ENCODE measurements around the gene ACTN3.
"Not testable (repeated sequence)": the region's sequence is repeated elsewhere in the genome, so short reads cannot be mapped to it uniquely, and the experiment has no call there.

The ACTN3 gene

GRCh38 chr11:66603072-66603471 lies 56.4 kb downstream of the ACTN3 start:
- H3K4me1 ChIP-seq (ENCODE audit: low read depth, poor library complexity, severe bottlenecking), result no peaks in the 10 kb centered on the region
- no peaks in the 10 kb centered on the region for H3K79me2 ChIP-seq (ENCODE audit: insufficient read depth, low read depth)
- no peaks in the 10 kb centered on the region for H3K36me3 ChIP-seq (ENCODE audit: insufficient read depth)
- no peak overlapping the region for H2AFZ ChIP-seq (ENCODE audit: low read depth)
- H3K4me2 ChIP-seq, result no peak overlapping the region
- H3K27ac ChIP-seq, result no peak overlapping the region
- H3K4me3 ChIP-seq (IDR thresholded peaks at IDR 0.05; ENCODE audit: insufficient read depth, low read depth, low read length), result no peak overlapping the region
- no peaks in the 10 kb centered on the region for H3K27me3 ChIP-seq (ENCODE audit: insufficient read depth, low read depth)
- no peaks in the 10 kb centered on the region for H4K20me1 ChIP-seq (ENCODE audit: insufficient read depth)
- H3K9ac ChIP-seq, result no peak overlapping the region
- no peak for TF ChIP-seq CTCF (conservative IDR thresholded peaks at IDR 0.05; ENCODE audit: low read depth, low read length)

GRCh38 chr11:66604155-66604554 lies 57.5 kb downstream of the ACTN3 start:
- no peaks in the 10 kb centered on the region for H3K36me3 ChIP-seq (ENCODE audit: insufficient read depth)
- no peak for TF ChIP-seq CTCF (conservative IDR thresholded peaks at IDR 0.05; ENCODE audit: low read depth, low read length)
- no peaks in the 10 kb centered on the region for H3K27me3 ChIP-seq (ENCODE audit: insufficient read depth, low read depth)
- H3K9ac ChIP-seq, result no peak overlapping the region
- H3K27ac ChIP-seq, result no peak overlapping the region
- no peaks in the 10 kb centered on the region for H3K79me2 ChIP-seq (ENCODE audit: insufficient read depth, low read depth)
- H3K4me2 ChIP-seq, result no peak overlapping the region
- H3K4me1 ChIP-seq (ENCODE audit: low read depth, poor library complexity, severe bottlenecking), result no peaks in the 10 kb centered on the region
- no peak overlapping the region for H3K4me3 ChIP-seq (IDR thresholded peaks at IDR 0.05; ENCODE audit: insufficient read depth, low read depth, low read length)
- no peak overlapping the region for H2AFZ ChIP-seq (ENCODE audit: low read depth)
- no peaks in the 10 kb centered on the region for H4K20me1 ChIP-seq (ENCODE audit: insufficient read depth)

DNA sequence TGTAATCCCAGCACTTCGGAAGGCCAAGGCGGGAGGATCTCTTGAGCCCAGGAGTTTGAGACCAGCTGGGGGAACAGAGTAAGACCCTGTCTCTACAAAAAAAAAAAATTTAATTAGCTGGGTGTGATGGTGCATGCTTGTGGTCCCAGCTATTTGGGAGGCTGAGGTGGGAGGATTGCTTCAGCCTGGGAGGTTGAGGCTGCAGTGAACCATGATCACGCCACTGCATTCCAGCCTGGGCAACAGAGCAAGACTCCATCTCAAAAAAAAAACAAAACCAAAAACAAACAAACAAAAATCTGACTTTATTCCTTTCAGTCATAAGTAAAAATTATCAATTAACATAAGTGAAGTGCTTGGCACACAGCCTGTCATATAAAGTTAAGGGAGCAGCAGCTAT lies 59.9 kb downstream of the ACTN3 start:
- not testable (repeated sequence) for H3K27me3 ChIP-seq (ENCODE audit: insufficient read depth, low read depth); H3K4me3 ChIP-seq (IDR thresholded peaks at IDR 0.05; ENCODE audit: insufficient read depth, low read depth, low read length); H3K36me3 ChIP-seq (ENCODE audit: insufficient read depth); H3K4me2 ChIP-seq; H2AFZ ChIP-seq (ENCODE audit: low read depth); H3K4me1 ChIP-seq (ENCODE audit: low read depth, poor library complexity, severe bottlenecking); H4K20me1 ChIP-seq (ENCODE audit: insufficient read depth); H3K9ac ChIP-seq; H3K79me2 ChIP-seq (ENCODE audit: insufficient read depth, low read depth); H3K27ac ChIP-seq

DNA sequence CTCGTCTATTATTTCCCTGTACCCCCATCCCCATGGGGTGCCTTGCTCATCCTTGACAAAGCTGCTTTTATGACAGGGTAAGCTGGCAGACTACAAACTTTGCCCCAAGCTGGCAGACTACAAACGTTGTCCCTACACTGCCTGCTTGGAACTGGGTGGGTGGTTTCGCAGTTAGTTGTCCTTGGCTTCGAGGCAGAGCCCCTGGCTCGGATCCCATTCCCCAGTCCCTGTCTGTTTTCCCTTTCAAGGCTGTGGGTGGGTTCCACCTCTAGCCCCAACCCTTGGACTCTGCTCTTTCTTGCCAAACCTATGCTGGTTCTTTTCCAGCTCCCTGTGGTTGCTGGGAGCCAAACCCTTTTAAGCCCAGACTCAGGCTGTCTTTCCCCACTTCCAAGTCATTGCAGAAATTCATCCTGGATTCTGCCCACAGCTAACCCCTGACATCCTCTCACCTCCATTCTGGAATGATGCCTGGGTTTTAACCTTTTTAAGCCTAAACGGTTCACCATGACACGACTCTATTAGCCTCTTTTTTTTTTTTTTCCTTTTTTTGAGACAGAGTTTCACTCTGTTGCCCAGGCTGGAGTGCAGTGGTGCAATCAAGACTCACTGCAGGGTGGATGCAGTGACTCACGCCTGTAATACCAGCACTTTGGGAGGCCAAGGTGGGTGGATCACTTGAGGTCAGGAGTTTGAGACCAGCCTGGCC lies 60.6 kb downstream of the ACTN3 start:
- H3K27ac ChIP-seq, result no peak overlapping the region
- H3K27me3 ChIP-seq (ENCODE audit: insufficient read depth, low read depth), result no peaks in the 10 kb centered on the region
- no peak overlapping the region for H2AFZ ChIP-seq (ENCODE audit: low read depth)
- no peaks in the 10 kb centered on the region for H3K4me1 ChIP-seq (ENCODE audit: low read depth, poor library complexity, severe bottlenecking)
- H3K79me2 ChIP-seq (ENCODE audit: insufficient read depth, low read depth), result no peaks in the 10 kb centered on the region
- H3K4me3 ChIP-seq (IDR thresholded peaks at IDR 0.05; ENCODE audit: insufficient read depth, low read depth, low read length), result no peak overlapping the region
- H3K9ac ChIP-seq, result no peak overlapping the region
- H3K4me2 ChIP-seq, result no peak overlapping the region
- H3K36me3 ChIP-seq (ENCODE audit: insufficient read depth), result no peaks in the 10 kb centered on the region
- no peak for TF ChIP-seq CTCF (conservative IDR thresholded peaks at IDR 0.05; ENCODE audit: low read depth, low read length)
- H4K20me1 ChIP-seq (ENCODE audit: insufficient read depth), result no peaks in the 10 kb centered on the region
